MCF 10A (cell line): ENCODE measurements around the gene WNT4. TPM values are rescaled to one million over a fixed set of nuclear protein-coding genes. Genes with fewer than 3 reads are reported as not detected.
A peak's percentile ranks its signal among the peaks of the same experiment; 100 is the strongest.

Experiments used
- BruUV-seq: library from RNA; stranded (reverse); fragments of 400-500 nt; replicated peaks from 2 replicates; lab custom pipeline; 2021; lab: Mats Ljungman, UMichigan
- CTCF ChIA-PET: fragments of 300-600 bp; sonication (Branson Sonifier 250); formaldehyde crosslinking; extraction: SDS; loops from one replicate; lab custom pipeline; 2021; ENCODE audit warnings: antibody characterized with exemption, inconsistent platforms; lab: Yijun Ruan, JAX
- POLR2A ChIA-PET: fragments of 300-600, 350-650 bp; sonication (Branson Sonifier 250); formaldehyde crosslinking; extraction: SDS; loops from one replicate; lab custom pipeline; 2020; ENCODE audit warnings: antibody characterized with exemption, inconsistent platforms; lab: Yijun Ruan, JAX
- DNase-seq: peaks from one replicate; pipeline ENCODE4 v3.0.0-alpha.2; 2018; ENCODE audit not compliant: unreplicated experiment
- H3K27ac Mint-ChIP-seq: one replicate; pipeline ENCODE4 v1.8.0; 2022; ENCODE audit warnings: mild to moderate bottlenecking, low read depth, mixed read lengths; ENCODE audit not compliant: unreplicated experiment
- H3K27me3 Mint-ChIP-seq: one replicate; pipeline ENCODE4 v1.8.0; 2022; ENCODE audit warnings: mixed read lengths; ENCODE audit not compliant: insufficient read depth, unreplicated experiment
- H3K36me3 Mint-ChIP-seq: one replicate; pipeline ENCODE4 v1.8.0; 2022; ENCODE audit warnings: mild to moderate bottlenecking, moderate library complexity, mixed read lengths; ENCODE audit not compliant: insufficient read depth, unreplicated experiment
- H3K4me1 Mint-ChIP-seq: one replicate; pipeline ENCODE4 v1.8.0; 2022; ENCODE audit warnings: mixed read lengths; ENCODE audit not compliant: insufficient read depth, unreplicated experiment
- H3K4me3 Mint-ChIP-seq: one replicate; pipeline ENCODE4 v1.8.0; 2022; ENCODE audit warnings: mild to moderate bottlenecking, moderate library complexity, mixed read lengths; ENCODE audit not compliant: unreplicated experiment
- H3K9me3 Mint-ChIP-seq: one replicate; pipeline ENCODE4 v1.8.0; 2022; ENCODE audit warnings: mixed read lengths; ENCODE audit not compliant: unreplicated experiment
- CTCF ChIP-seq: fragments of 200-600 bp; IDR thresholded peaks from one replicate; pipeline ENCODE4 v1.8.0; 2022; ENCODE audit warnings: antibody characterized with exemption, mild to moderate bottlenecking; ENCODE audit not compliant: unreplicated experiment
- intact Hi-C: fragments of 100-400 bp; cut with micrococcal nuclease; formaldehyde crosslinking; loops from 2 replicates; pipeline ENCODE4 v1.14.1; 2022
- total RNA-seq: library from RNA; stranded (reverse); gene quantifications from 2 replicates; pipeline ENCODE4 v1.2.3, GENCODE V29; 2022

The WNT4 gene
- total RNA-seq, 1 experiment from 2014 or later: not detected

DNA sequence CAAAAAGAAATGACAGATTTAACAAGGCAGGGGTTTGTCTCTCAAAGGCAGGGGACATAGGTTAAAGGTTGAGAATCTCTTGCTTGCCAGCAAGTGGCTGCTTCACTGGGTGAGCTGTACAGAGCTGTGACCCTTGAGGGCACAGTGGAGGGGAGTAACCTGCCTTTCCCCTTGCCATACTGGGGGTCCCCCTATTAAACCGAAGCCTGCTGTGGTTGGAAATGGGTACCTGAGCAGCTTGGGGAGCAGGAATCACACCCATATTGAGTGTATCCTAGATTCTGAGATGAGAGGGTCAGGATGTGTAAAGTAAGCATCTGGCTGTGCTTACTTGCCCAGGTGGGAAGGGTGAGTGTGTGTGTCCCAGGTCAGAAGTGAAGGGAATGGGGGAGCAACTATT is 31.8 kb downstream of the WNT4 start:
- Mint-ChIP-seq H3K27me3 (no peaks in the 10 kb centered on the region), H3K9me3 (no peaks in the 10 kb centered on the region), H3K4me1 (peaks cover 5% of the 10 kb centered on the region), H3K27ac (peak overlapping the region; percentile 23), H3K36me3 (peaks cover 43% of the 10 kb centered on the region), H3K4me3 (no peak overlapping the region)
- ChIA-PET CTCF (interaction anchor here (0.7 kb wide), 1 partner anchor 894 kb away, joined by 3 read pairs; no protein-coding TSS in a partner anchor), POLR2A (interaction anchor here (0.6 to 0.8 kb wide), 2 partner anchors 13 to 85 kb away, joined by 3 read pairs; no protein-coding TSS in a partner anchor)
- TF ChIP-seq CTCF: no peak
- intact Hi-C loops: no loop called here
- DNase-seq: no peak
- no TSS peak for BruUV-seq

- Mint-ChIP-seq H3K27me3 (no peaks in the 10 kb centered on the region), H3K4me1 (peaks cover 3% of the 10 kb centered on the region)
- CTCF ChIA-PET: interaction anchor here (0.7 to 1.1 kb wide), 3 partner anchors 14 to 165 kb away, joined by 3 to 4 read pairs (median 4); no protein-coding TSS in a partner anchor
Observed at GRCh38 chr1:22110016-22110415, 32.9 kb downstream of the WNT4 start.

GRCh38 chr1:22108339-22109105 is 34.4 kb downstream of the WNT4 start:
- intact Hi-C loops: no loop called here

More at GRCh38 chr1:22110016-22110415, 32.9 kb downstream of the WNT4 start:
- Mint-ChIP-seq H3K4me3 (no peak overlapping the region), H3K27ac (no peak overlapping the region), H3K9me3 (no peaks in the 10 kb centered on the region), H3K36me3 (peaks cover 43% of the 10 kb centered on the region)
- POLR2A ChIA-PET: interaction anchor here (0.7 to 1.1 kb wide), 2 partner anchors 21 to 56 kb away, joined by 3 read pairs; no protein-coding TSS in a partner anchor
- no peak for TF ChIP-seq CTCF
- BruUV-seq: no TSS peak
- intact Hi-C loops: no loop called here
- no peak for DNase-seq

More at GRCh38 chr1:22108339-22109105, 34.4 kb downstream of the WNT4 start:
- no peak for TF ChIP-seq CTCF
- Mint-ChIP-seq H3K9me3 (no peaks in the 10 kb centered on the region), H3K27me3 (no peaks in the 10 kb centered on the region), H3K27ac (peak overlapping the region; percentile 61), H3K36me3 (peaks cover 44% of the 10 kb centered on the region), H3K4me1 (no peaks in the 10 kb centered on the region), H3K4me3 (no peak overlapping the region)
- BruUV-seq: no TSS peak
- CTCF ChIA-PET: interaction anchor here (1.1 to 1.6 kb wide), 2 partner anchors 10 to 308 kb away, joined by 3 to 4 read pairs; no protein-coding TSS in a partner anchor
- DNase-seq: no peak
- POLR2A ChIA-PET: interaction anchor here (1.1 kb wide), 1 partner anchor 12 kb away, joined by 4 read pairs; no protein-coding TSS in a partner anchor
